GM18520 (cell line): ENCODE results near the gene NEURL2.

Experiments used
- ATAC-seq: cut with Tn5 transposase; IDR thresholded peaks from one replicate; pipeline ENCODE4 v1.9.1; 2021; ENCODE audit not compliant: unreplicated experiment

Gene NEURL2

DNA sequence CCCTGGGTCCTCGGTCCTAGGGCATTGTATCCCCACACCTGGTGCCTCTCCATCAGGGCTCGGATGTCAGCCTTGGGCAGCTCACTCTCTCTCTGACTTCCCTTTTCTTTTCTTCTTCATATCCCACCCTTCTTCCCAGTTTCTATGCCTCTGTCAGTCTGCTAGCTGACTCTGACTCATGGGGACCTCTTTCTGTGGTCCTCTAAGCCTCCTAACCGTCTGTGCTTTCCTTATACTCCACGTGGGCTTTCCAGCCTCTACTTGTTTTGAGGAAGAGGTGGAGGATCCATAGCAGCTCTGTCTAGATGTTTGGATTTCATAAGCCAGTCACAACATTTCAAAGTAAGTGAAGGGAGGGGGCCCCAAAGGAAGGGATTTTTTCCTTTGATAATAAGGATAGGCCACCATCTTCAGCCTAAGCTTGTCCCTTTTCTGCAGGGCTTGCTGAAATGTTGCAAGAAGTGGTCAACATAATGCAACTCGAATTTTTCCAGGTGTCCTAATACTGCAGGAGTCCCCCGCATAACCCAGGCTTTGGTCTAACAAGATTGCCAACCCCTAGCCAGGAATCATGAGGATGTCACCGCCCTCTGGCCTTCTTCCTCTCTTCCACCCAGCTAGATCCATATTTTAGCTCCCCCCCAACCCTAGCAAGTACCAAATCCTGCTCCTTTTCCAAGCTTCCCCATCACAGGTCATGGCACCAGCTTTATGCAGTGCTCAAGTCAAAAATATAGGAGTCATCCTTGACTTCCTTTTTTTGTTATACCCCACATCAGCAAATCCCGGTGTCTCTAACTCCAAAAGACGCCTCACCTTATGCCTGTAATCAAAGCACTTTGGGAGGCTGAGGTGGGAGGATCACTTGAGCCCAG is 29.7 kb upstream of the NEURL2 start:
- ATAC-seq, result no peak

GRCh38 chr20:45919542-45920399 is 28.8 kb upstream of the NEURL2 start:
- no peak for ATAC-seq

DNA sequence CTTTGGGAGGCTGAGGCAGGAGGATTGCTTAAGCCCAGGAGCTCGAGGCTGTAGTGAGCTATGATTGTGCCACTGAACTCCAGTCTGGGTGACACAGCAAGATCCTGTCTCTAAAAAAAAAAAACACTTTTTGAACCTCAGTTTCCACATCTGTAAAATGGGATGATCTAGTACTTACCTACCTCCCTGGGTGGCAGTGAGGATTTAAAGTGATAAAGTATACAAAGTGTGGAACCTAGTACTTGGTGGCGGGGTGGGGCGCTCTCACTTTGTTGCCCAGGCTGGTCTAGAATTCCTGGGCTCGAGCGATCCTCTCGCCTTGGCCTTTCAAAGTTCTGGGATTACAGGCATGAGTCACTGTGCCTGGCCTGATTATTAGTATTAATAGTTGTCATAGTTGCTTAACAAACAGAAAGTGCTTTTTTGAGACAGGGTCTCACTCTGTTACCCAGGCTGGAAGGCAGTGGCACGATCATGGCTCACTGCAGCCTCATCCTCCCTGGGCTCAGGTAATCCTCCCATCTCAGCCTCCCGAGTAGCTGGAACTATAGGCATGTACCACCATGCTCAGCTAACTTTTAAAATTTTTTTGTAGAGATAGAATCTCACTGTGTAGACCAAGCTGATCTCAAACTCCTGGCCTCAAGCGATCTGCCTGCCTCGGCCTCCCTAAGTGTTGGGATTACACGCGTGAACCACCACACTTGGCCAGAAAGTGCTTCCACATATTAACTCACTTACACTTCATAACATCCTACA is 27.9 kb upstream of the NEURL2 start:
- ATAC-seq, result no peak

DNA sequence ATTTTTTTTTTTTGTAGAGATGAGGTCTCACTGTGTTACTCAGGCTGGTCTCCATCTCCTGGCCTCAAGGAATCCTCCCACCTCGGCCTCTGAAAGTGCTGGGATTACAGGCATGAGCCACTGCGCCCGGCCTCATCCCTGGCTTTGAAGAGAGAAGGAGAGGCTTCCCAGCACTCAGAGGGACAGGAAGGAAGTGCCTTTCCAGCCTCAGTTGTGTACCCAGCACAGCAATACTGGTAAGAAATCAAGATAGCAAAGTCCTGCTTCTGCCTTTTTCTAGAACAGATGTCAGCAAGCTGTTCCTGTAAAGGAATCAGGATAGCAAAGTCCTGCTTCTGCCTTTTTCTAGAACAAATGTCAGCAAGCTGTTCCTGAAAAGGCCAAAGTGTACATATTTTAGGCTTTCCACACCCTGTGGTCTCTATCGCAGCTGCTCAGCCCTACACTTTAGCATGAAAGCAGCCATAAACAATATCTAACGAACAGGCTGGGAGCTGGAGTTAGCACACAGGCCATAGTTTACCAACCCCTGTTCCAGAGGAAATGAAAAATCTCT is 27.3 kb upstream of the NEURL2 start:
- no peak for ATAC-seq

- no peak for ATAC-seq
Measured at GRCh38 chr20:45917790-45918141, 26.8 kb upstream of the NEURL2 start.

GRCh38 chr20:45913116-45913515 is 22.1 kb upstream of the NEURL2 start:
- no peak for ATAC-seq

DNA sequence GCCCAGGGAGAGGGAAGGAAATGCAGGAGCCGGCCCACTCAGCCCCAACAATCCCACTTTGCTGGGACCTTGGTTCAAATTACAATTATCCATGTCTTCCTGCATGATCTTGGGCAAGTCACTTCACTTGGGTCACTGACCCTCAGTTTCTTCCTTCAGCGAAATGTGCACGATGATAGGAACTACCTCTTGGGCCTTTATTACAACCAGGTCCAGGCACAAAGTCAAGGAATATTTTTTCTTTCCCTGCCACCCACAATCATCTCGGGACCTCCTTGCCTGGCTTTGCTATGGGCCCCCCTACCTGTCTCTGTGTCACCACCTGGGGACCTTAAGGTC is 21.3 kb upstream of the NEURL2 start:
- ATAC-seq, result no peak

DNA sequence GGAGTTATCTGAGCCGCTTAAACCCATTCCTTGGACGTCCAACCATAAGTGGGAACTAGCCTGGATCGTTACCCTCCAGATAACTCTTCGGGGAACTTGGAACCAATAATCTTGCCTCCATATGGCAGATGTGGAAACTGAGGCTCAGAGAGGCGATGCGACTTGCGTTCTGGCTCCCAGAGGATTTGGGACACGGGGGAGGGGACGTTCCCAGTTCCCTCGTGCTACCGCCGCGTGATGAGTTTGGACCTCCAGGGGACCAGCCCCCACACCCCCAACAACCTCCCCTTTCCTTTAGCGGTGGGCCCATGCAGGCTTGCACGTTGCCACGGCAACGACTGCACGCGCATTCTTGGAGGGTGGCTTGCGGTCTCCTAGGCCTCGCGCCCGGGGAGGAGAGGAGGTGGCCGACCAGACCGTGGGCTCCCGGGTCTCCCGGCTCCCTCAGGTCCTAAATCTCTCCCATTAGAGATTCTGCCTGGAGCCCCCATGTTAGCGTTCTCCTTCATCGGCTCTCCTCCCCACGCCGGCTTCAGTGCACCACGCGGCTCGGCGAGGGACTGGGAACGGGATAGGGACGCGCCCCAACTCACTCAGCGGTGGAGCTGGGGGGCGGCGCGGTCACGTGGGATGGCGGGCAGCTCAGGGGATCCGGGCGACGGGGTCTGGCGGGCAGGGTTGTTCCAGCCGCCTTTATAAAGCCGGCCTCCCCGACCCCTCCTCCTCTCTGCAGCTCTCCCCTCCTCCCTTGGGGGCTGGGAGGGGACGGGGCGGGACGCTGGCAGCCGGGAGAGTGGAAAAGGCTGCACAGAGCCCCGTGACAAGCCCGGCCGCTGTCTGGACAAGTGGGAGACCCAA is 20.7 kb upstream of the NEURL2 start, which contains the start of gene PLTP:
Gene PLTP (minus strand): TSS at position 670 of the 858 bp plus-strand sequence. CDS start 703 bp downstream, outside the sequence.
- no peak for ATAC-seq

- ATAC-seq, result no peak
Measured at GRCh38 chr20:45910670-45911485, 19.9 kb upstream of the NEURL2 start.

DNA sequence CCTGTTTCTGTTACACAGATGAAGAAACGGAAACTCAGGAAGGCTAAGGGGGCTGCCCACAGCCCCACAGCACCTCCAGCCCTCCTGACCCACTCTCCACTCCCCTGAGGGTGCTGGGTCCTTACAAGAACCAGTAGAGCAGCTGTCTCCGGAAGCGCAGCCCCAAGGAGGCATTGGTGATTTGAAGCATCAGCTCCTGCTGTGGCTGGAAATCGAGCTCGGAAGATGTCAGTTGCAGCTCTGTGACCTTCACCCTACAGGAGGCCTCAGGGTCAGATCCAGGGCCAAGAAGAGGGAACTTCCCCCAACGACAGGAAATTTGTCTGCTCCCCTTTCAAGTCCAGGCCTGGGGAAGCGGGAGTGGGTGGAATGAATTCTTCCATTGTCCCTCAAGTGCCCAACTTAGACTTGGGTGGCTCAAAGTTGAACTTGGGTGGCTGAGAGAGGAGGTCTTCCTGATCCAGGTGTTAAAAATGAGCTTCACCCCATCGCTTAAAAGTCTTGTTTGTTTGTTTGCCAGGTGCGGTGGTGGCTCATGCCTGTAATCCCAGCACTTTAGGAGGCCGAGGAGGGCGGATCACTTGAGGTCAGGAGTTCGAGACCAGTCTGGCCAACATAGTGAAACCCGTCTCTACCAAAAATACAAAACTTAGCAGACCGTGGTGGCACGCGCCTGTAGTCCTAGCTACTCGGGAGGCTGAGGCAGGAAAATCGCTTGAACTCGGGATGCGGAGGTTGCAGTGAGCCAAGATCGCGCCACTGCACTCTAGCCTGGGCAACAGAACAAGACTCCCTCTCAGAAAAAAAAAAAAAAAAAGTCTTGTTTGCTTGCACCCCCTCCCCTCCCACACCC is 19.0 kb upstream of the NEURL2 start:
- no peak for ATAC-seq

DNA sequence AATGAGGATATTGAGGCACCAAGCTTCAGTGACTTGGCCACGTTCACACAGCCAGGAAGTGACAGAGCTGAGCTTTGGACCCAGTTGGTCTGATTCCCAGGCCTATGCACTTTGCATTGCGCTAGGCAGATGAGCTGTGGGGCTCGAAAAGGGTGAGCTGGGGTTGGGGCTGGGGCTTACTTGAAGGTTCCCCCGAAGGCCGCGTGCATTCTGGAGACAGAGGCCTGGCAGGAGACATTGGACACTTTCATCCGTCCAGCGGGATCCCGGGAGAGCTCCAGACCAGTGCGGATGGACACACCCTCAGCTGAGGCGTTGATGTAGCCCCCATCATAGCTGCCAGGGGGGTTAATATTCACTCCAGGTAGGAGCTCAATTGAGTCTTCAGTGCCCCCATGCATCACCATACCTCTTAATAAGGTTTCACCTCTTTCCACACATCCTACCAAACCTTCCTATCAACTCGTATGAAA is 18.4 kb upstream of the NEURL2 start:
- ATAC-seq, result no peak

- ATAC-seq, result no peak
Measured at GRCh38 chr20:45908084-45908483, 17.1 kb upstream of the NEURL2 start.

DNA sequence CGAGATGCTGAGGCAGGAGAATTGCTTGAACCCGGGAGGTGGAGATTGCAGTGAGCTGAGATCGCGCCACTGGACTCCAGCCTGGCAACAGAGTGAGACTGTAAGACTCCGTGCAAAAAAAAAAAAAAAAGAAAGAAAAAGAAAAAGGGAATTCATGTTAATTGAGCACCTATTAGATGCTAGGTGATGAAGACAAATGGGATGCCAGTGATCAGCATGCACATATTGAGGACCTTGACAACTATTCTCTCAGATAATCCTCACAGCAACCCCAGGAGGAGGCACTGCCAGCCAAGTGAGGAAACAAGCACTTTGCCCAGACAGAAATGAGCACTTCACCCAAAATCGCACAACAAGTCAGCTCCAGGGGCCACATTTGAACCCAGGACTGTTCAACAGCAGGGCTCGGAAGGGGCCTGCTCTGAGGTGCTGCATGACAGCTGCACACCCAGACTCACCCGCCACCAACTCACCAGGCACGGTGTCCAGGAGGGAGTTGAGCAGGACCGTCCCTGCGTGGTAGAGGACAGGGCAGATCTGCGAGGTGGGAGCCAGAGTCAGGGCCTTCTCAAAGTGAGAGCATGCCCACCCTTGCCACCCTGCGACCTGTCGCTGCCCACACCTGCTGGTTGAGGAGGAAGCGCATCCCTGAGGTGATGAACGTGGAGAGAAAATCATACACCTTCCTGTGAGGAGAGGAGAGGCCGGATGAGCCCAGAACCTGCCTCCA is 16.4 kb upstream of the NEURL2 start:
- no peak for ATAC-seq

- ATAC-seq, result no peak
Measured at GRCh38 chr20:45905505-45906079, 14.6 kb upstream of the NEURL2 start.

DNA sequence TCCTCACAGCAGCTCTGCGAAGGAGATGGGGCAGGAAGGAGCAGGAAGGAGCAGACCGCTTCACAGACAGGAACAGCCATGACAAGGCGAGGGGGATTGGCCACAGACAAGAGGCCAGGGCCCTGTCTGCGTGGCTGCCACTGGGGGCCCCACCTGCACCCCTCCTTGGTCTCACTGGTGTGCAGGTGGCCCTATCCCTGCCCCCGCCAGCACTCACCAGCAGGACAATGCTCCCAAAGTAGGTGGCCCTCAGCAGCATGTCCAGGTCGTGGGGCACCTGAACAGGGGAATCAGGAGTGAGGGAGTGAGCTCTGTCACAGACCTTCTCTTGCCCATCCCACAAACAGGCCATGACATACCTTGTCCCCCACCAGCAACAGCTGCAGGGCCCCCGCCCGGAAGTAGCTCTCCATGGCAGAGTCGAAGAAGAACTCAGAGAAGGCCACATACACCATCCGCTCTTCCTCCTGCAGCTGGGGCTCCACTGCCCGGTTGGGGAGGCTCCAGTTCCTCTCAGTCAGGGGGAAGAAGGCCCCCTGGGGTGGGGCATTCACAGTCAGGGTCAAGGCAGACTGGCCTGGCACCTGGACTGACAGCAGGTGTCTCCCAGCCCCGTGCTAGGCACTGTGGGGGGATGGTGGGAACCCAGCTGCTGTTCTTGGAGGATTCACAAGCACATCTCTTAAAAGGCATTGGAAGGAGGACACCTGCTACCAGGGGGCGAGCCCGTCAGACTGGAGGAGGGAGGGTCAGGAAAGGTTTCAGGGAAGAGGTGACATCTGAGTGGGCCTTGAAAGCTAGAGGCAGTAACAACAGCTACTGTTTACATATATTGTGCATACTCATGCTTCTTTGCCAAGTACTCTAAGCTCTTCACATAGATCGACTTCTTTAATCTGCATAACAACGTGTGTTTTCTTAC is 13.8 kb upstream of the NEURL2 start:
- ATAC-seq, result no peak

- no peak for ATAC-seq
Measured at GRCh38 chr20:45902199-45902701, 11.2 kb upstream of the NEURL2 start.
